NT2/D1 (cell line): ENCODE measurements around the gene ANKRD39.

ENCODE experiments used
- SUZ12 ChIP-seq: IDR thresholded peaks from 2 replicates; pipeline ENCODE4 v1.6.1; 2011; ENCODE audit not compliant: insufficient read length, insufficient read depth; ENCODE audit errors: extremely low read depth
- YY1 ChIP-seq: IDR thresholded peaks from 2 replicates; pipeline ENCODE4 v1.6.1; 2011; ENCODE audit not compliant: insufficient read length, insufficient read depth
- ZNF274 ChIP-seq: IDR thresholded peaks from 2 replicates; pipeline ENCODE4 v1.6.1; 2011; ENCODE audit warnings: mild to moderate bottlenecking, low read depth, low read length

DNA sequence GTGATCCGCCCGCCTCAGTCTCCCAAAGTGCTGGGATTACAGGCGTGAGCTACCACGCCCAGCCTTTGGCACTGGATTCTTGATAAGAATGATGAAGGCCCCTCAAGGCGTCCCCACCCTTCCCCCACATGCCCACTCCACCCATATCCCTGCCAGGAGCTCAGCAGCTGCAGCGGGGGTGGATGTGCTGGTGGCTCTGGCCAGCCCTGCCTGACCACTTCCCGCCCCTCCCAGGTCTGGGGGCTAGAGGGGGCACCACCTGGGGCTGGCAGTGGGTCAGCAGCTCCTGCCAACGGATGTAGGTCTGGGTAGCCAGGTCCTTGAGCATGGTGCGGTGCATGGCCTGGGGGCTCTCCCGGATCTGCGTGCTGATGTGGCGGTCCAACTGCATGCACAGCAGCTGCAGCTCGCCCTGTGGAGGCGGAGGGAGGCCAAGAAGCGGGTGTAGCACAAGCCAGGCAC, 19.8 kb upstream of the ANKRD39 start:
- no peak for TF ChIP-seq ZNF274
- no peak for TF ChIP-seq SUZ12
- no peak for TF ChIP-seq YY1
